ENCODE data around the gene THSD4. TPM values are rescaled to one million over a fixed set of nuclear protein-coding genes. Genes with fewer than 3 reads are reported as not detected.

Gene THSD4
- total RNA-seq, 1 donor: 15.6 TPM

GRCh38 chr15:71545923-71546322 lies 430.7 kb downstream of the THSD4 start:
- Histone ChIP-seq H3K4me3 (ENCODE audit: insufficient read depth, low read length) (no peak overlapping the region), H3K36me3 (ENCODE audit: insufficient read depth, low read length) (no peaks in the 10 kb centered on the region), H4K20me1 (ENCODE audit: insufficient read depth, low read length) (no peaks in the 10 kb centered on the region), H3K9me3 (ENCODE audit: low read depth, low read length) (no peaks in the 10 kb centered on the region), H3K4me1 (ENCODE audit: insufficient read depth, low read length) (no peaks in the 10 kb centered on the region), H3K27me3 (ENCODE audit: insufficient read depth, low read length) (peaks cover 24% of the 10 kb centered on the region), H3K27ac (ENCODE audit: low read depth, low read length) (no peak overlapping the region), H3K4me2 (ENCODE audit: insufficient read depth, low read length) (no peak overlapping the region), H3K79me2 (ENCODE audit: insufficient read depth, low read length) (no peaks in the 10 kb centered on the region), H2AFZ (ENCODE audit: low read length) (no peak overlapping the region)
- no peak for DNase-seq (ENCODE audit: insufficient read length, low spot score, missing footprints)
- no peak for TF ChIP-seq CTCF (IDR thresholded peaks at IDR 0.05; ENCODE audit: extremely low read depth, low read depth, low read length)

DNA sequence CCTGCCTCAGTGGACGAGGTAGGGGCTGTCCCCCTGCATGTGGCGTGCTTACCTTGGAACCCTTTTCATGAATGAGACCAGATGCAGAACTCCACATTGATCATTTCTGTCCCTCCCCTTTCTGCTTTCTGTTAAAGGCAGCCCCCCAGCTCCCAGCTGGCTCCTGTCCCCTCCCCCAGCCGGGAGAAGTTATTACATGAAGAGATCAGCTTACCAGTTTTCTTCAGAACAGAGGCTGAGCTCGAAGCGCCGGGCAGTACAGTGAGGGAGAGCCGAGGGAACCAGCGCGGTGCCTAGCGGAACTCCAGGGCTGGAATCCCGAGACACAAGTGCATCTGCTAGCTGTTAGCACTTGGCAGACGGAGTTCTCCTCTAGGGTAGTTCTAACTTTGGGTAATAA lies 431.7 kb downstream of the THSD4 start:
- Histone ChIP-seq H3K4me3 (ENCODE audit: insufficient read depth, low read length) (no peak overlapping the region), H3K4me2 (ENCODE audit: insufficient read depth, low read length) (no peak overlapping the region)
- no peak for DNase-seq (ENCODE audit: insufficient read length, low spot score, missing footprints)

GRCh38 chr15:71548401-71548807 lies 433.1 kb downstream of the THSD4 start:
- Histone ChIP-seq H4K20me1 (ENCODE audit: insufficient read depth, low read length) (no peaks in the 10 kb centered on the region), H3K36me3 (ENCODE audit: insufficient read depth, low read length) (no peaks in the 10 kb centered on the region), H2AFZ (ENCODE audit: low read length) (no peak overlapping the region), H3K4me1 (ENCODE audit: insufficient read depth, low read length) (no peaks in the 10 kb centered on the region), H3K4me2 (ENCODE audit: insufficient read depth, low read length) (no peak overlapping the region), H3K79me2 (ENCODE audit: insufficient read depth, low read length) (no peaks in the 10 kb centered on the region), H3K9me3 (ENCODE audit: low read depth, low read length) (no peaks in the 10 kb centered on the region), H3K4me3 (ENCODE audit: insufficient read depth, low read length) (no peak overlapping the region), H3K27ac (ENCODE audit: low read depth, low read length) (no peak overlapping the region), H3K27me3 (ENCODE audit: insufficient read depth, low read length) (peaks cover 24% of the 10 kb centered on the region)
- no peak for DNase-seq (ENCODE audit: insufficient read length, low spot score, missing footprints)
- no peak for TF ChIP-seq CTCF (IDR thresholded peaks at IDR 0.05; ENCODE audit: extremely low read depth, low read depth, low read length)

More for the DNA sequence above, 431.7 kb downstream of the THSD4 start:
- Histone ChIP-seq H3K27ac (ENCODE audit: low read depth, low read length) (no peak overlapping the region), H3K79me2 (ENCODE audit: insufficient read depth, low read length) (no peaks in the 10 kb centered on the region), H3K36me3 (ENCODE audit: insufficient read depth, low read length) (no peaks in the 10 kb centered on the region), H3K9me3 (ENCODE audit: low read depth, low read length) (no peaks in the 10 kb centered on the region), H3K4me1 (ENCODE audit: insufficient read depth, low read length) (no peaks in the 10 kb centered on the region), H2AFZ (ENCODE audit: low read length) (no peak overlapping the region), H4K20me1 (ENCODE audit: insufficient read depth, low read length) (no peaks in the 10 kb centered on the region), H3K27me3 (ENCODE audit: insufficient read depth, low read length) (peaks cover 24% of the 10 kb centered on the region)
- TF ChIP-seq CTCF (IDR thresholded peaks at IDR 0.05; ENCODE audit: extremely low read depth, low read depth, low read length): no peak

DNA sequence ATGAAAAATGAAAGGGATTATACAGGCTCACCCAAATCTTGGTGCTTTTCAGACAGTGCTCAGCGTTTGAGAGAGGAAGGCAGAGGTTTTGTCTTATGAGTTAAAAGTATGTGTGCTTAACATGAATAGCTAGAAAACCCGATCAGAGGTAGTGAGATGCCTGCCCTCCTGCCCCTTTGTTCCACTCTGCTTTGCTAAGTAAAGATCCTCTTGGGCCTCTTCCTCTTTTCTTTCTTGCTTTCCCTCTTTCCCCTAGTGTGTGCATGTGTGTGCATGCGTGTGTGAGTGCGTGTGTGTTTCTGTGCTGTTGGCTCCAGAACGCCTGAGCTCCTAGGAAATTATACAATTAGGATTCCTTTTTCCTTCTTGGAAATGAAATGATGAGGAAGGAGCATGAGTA lies 433.8 kb downstream of the THSD4 start:
- Histone ChIP-seq H3K4me2 (ENCODE audit: insufficient read depth, low read length) (no peak overlapping the region), H3K9me3 (ENCODE audit: low read depth, low read length) (no peaks in the 10 kb centered on the region), H3K36me3 (ENCODE audit: insufficient read depth, low read length) (no peaks in the 10 kb centered on the region), H3K79me2 (ENCODE audit: insufficient read depth, low read length) (no peaks in the 10 kb centered on the region), H3K4me3 (ENCODE audit: insufficient read depth, low read length) (no peak overlapping the region), H3K4me1 (ENCODE audit: insufficient read depth, low read length) (no peaks in the 10 kb centered on the region), H3K27ac (ENCODE audit: low read depth, low read length) (no peak overlapping the region), H4K20me1 (ENCODE audit: insufficient read depth, low read length) (no peaks in the 10 kb centered on the region), H2AFZ (ENCODE audit: low read length) (no peak overlapping the region), H3K27me3 (ENCODE audit: insufficient read depth, low read length) (peaks cover 24% of the 10 kb centered on the region)
- DNase-seq (ENCODE audit: insufficient read length, low spot score, missing footprints): no peak
- TF ChIP-seq CTCF (IDR thresholded peaks at IDR 0.05; ENCODE audit: extremely low read depth, low read depth, low read length): no peak
